Smooth muscle cell of trachea (primary cell): ENCODE results near the gene DDX28. TPM values are rescaled to one million over a fixed set of nuclear protein-coding genes. Genes with fewer than 3 reads are reported as not detected.

Experiments used
- total RNA-seq: library from RNA; depleted of rRNA; stranded (reverse); fragments of >200 nt; gene quantifications from 2 replicates; pipeline ENCODE4 v1.2.1, GENCODE V29; 2014

DDX28 gene
- total RNA-seq = 9.3 TPM in 2 replicates

DNA sequence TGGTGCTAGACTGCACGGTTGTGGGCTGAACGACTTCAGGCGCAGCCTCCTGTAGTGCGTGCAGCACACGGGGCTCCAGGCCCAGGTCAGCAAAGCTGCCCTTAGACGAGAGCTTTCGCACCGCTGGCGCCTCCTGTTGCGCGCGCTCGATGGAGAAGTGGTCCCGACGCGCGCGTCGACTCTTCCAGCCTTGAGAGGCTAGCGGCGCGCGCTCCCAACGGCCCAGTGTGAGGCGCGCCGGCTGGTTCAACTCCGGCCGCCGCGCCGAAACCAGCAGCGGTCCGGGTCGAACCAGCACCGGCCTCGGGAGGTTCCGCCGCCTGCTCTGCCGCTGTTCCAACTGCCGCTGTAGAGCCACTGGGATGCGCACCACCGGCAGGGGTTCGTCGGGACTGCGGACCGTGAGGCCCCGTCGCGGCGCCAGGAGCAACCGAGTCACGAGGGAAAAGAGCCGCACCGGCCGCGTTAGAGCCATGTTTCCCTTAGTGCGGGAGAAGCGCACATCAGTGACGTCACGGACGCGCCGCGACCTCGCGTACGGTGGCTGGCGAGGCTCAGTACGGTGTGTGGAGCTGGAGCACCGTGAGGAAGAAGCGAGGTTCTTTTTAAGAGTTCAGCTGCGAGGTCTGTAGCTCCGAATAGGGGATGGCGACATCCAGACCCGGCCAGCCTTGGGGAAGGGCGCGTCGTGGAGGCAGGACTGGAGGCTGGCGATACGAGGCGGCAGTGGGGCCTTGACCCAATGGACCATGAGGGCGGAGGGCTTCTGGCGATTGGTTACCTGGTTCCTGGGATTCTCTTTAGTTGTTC lies at the start of gene DDX28, which contains the start of gene DUS2:
Gene DDX28 (minus strand): TSS at position 505 of the 810 bp plus-strand sequence. CDS start 30 bp downstream, at position 475.
Gene DUS2 (plus strand): TSS at position 557 of the 810 bp plus-strand sequence. CDS start 14,740 bp downstream, outside the sequence.

GRCh38 chr16:68015681-68016080 lies 7.4 kb downstream of the DDX28 start, which contains the start of gene DPEP2NB:
Gene DPEP2NB, minus strand, starts transcription at chr16:68015911. Its CDS starts 141 bp downstream, at chr16:68015770.

GRCh38 chr16:67998779-67999688 lies 24.0 kb downstream of the DDX28 start, which contains the start of gene DPEP2:
Gene DPEP2, minus strand, starts transcription at chr16:67999484. Its CDS starts 6,272 bp downstream, at chr16:67993212.

DNA sequence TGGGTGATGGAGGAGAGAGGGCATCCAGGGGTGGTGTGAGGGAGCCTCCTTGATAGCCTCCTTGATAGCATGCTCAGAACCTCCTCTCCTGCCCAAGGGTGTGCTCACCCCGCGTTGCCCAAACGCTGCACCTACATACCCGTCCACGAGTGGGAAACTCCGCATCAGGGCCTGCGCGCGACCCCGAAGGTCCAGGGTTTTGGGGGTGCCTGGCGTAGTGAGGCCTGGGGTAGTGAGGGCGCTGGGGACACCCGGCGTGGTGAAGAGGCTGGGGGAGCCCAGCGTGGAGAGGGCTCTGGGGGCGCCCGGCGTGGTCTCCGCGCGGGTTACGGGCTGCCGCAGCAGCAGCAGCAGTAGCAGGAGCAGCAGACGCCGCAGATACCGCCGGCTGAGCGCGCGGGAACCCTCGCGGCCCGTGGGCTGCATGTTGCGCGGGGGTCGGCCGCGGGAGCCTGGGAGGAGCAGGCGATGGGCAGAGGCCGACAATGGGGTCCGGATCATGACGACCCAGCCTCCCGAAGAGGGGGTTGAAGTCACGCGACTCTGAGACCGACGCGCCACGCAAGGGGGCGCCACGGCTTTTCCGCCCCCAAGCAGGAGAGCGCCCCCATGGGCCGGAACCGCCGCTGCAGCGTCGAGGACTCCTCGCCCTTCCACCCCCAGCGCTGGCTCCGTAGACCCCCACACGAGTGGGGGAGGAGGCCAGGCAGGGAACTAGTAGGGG lies 42.9 kb downstream of the DDX28 start, which contains the start of gene DPEP3:
Gene DPEP3 (minus strand): TSS at position 545 of the 724 bp plus-strand sequence. CDS start 119 bp downstream, at position 426.

Other genes starting within 250 kb of the DDX28 start
- 4.9 and 7.8 TPM in 2 replicates for gene RANBP10, start 216.7 kb downstream of the DDX28 start, total RNA-seq
- 0.73 and 1.3 TPM in 2 replicates for gene TSNAXIP1, start 216.3 kb downstream of the DDX28 start, total RNA-seq
- gene THAP11, start 180.9 kb downstream of the DDX28 start, total RNA-seq = 32.6 and 58.1 TPM in 2 replicates
- 141 and 205 TPM in 2 replicates for gene NUTF2, start 176.3 kb downstream of the DDX28 start, total RNA-seq
- gene CENPT, start 175.5 kb downstream of the DDX28 start, total RNA-seq = 35.6 and 36.1 TPM in 2 replicates
- 61.5 and 67.2 TPM in 2 replicates for gene EDC4, start 150.2 kb downstream of the DDX28 start, total RNA-seq
- gene NRN1L, start 138.3 kb downstream of the DDX28 start, total RNA-seq = 0.73 TPM in 1 of 2 replicates, not detected in the other
- gene PSKH1, start 130.0 kb downstream of the DDX28 start, total RNA-seq = 14.5 and 18.5 TPM in 2 replicates
- 0.33 and 0.44 TPM in 2 replicates for gene CTRL, start 91.4 kb downstream of the DDX28 start, total RNA-seq
- gene PSMB10, start 86.4 kb downstream of the DDX28 start, total RNA-seq = 56.1 and 69.8 TPM in 2 replicates
- 7.6 and 12.4 TPM in 2 replicates for gene LCAT, start 79.1 kb downstream of the DDX28 start, total RNA-seq
- 78.1 and 109 TPM in 2 replicates for gene SLC12A4, start 54.6 kb downstream of the DDX28 start, total RNA-seq
- not detected in 2 replicates for gene DPEP3, start 42.7 kb downstream of the DDX28 start, total RNA-seq
- gene DPEP2, start 23.7 kb downstream of the DDX28 start, total RNA-seq = not detected in 2 replicates
- gene DPEP2NB, start 7.3 kb downstream of the DDX28 start, total RNA-seq = not detected in 2 replicates
- gene DUS2, start 52 bp upstream of the DDX28 start, total RNA-seq = 18.7 and 31.1 TPM in 2 replicates
- 8.1 and 15.1 TPM in 2 replicates for gene NFATC3, start 62.1 kb upstream of the DDX28 start, total RNA-seq
- 0.15 and 0.99 TPM in 2 replicates for gene ESRP2, start 212.9 kb upstream of the DDX28 start, total RNA-seq
- 26.6 and 44.8 TPM in 2 replicates for gene PLA2G15, start 222.1 kb upstream of the DDX28 start, total RNA-seq
- gene SLC7A6, start 241.3 kb upstream of the DDX28 start, total RNA-seq = 13.8 and 23.2 TPM in 2 replicates